GM23338 (cell line): Measurements from ENCODE around the gene HYAL2. TPM values are rescaled to one million over a fixed set of nuclear protein-coding genes. Genes with fewer than 3 reads are reported as not detected.

Source experiments
- ATAC-seq: fragments of 200-7000 bp; cut with Tn5 transposase; 3 replicates; pipeline ENCODE4 v1.9.1; 2020
- DNase-seq: peaks from one replicate; pipeline ENCODE4 v3.0.0-alpha.2; 2015; ENCODE audit warnings: low spot score
- H2AFZ ChIP-seq: fragments of 200-600 bp; sonication (generic); 2 replicates; pipeline ENCODE4 v1.8.0; 2016; ENCODE audit warnings: antibody characterized with exemption, mild to moderate bottlenecking, moderate library complexity
- H3F3A ChIP-seq: fragments of 200-600 bp; sonication (generic); replicated peaks from 2 replicates; pipeline ENCODE4 v1.8.0; 2017; ENCODE audit warnings: antibody characterized with exemption, mixed run types, low read depth
- H3K27ac ChIP-seq: fragments of 200-600 bp; sonication (generic); 2 replicates; pipeline ENCODE4 v1.6.1; 2016; ENCODE audit warnings: low read depth
- H3K27me3 ChIP-seq: fragments of 200-600 bp; sonication (generic); 2 replicates; pipeline ENCODE4 v1.8.0; 2016; ENCODE audit warnings: mild to moderate bottlenecking, mixed run types, moderate library complexity; ENCODE audit not compliant: insufficient read depth
- H3K36me3 ChIP-seq: fragments of 200-600 bp; sonication (generic); 2 replicates; pipeline ENCODE4 v1.8.0; 2016; ENCODE audit warnings: mild to moderate bottlenecking; ENCODE audit not compliant: insufficient read depth
- H3K4me1 ChIP-seq: fragments of 200-600 bp; sonication (generic); 2 replicates; pipeline ENCODE4 v1.8.0; 2016; ENCODE audit warnings: mild to moderate bottlenecking, moderate library complexity; ENCODE audit not compliant: insufficient read depth
- H3K4me2 ChIP-seq: fragments of 200-600 bp; sonication (generic); 2 replicates; pipeline ENCODE4 v1.7.1; 2017; ENCODE audit warnings: mixed run types
- H3K4me3 ChIP-seq: fragments of 200-600 bp; sonication (generic); 2 replicates; pipeline ENCODE4 v1.6.1; 2016; ENCODE audit warnings: mixed run types
- H3K79me2 ChIP-seq: fragments of 200-600 bp; sonication (generic); replicated peaks from 2 replicates; pipeline ENCODE4 v1.8.0; 2017; ENCODE audit warnings: mild to moderate bottlenecking; ENCODE audit not compliant: insufficient read depth
- H3K9me2 ChIP-seq: fragments of 200-600 bp; sonication (generic); 2 replicates; pipeline ENCODE4 v1.8.0; 2017; ENCODE audit not compliant: insufficient read depth
- H4K20me1 ChIP-seq: fragments of 200-600 bp; sonication (generic); replicated peaks from 2 replicates; pipeline ENCODE4 v1.8.0; 2017; ENCODE audit warnings: mild to moderate bottlenecking; ENCODE audit not compliant: insufficient read depth
- H3K27ac Mint-ChIP-seq: 2 replicates; pipeline ENCODE4 v1.8.0; 2020; ENCODE audit warnings: inconsistent platforms, mild to moderate bottlenecking, moderate library complexity, mixed read lengths
- H3K27me3 Mint-ChIP-seq: 3 replicates; pipeline ENCODE4 v1.8.0; 2022; ENCODE audit warnings: low read depth, mild to moderate bottlenecking, moderate library complexity, mixed read lengths, inconsistent platforms; ENCODE audit not compliant: insufficient read depth, poor library complexity
- H3K36me3 Mint-ChIP-seq: 3 replicates; pipeline ENCODE4 v1.8.0; 2021; ENCODE audit warnings: low read depth, mild to moderate bottlenecking, inconsistent platforms, moderate library complexity, mixed read lengths
- H3K4me1 Mint-ChIP-seq: 3 replicates; pipeline ENCODE4 v1.8.0; 2020; ENCODE audit warnings: mild to moderate bottlenecking, inconsistent platforms, mixed read lengths
- H3K4me3 Mint-ChIP-seq: 3 replicates; pipeline ENCODE4 v1.8.0; 2021; ENCODE audit warnings: moderate library complexity, mild to moderate bottlenecking, inconsistent platforms, mixed read lengths
- H3K9me3 Mint-ChIP-seq: 3 replicates; pipeline ENCODE4 v1.8.0; 2020; ENCODE audit warnings: moderate library complexity, mild to moderate bottlenecking, inconsistent platforms, mixed read lengths
- CREB1 ChIP-seq: fragments of 250-450 bp; sonication (Bioruptor Pico); IDR thresholded peaks from 2 replicates; pipeline ENCODE4 v1.5.0; 2020; ENCODE audit warnings: low read depth, mild to moderate bottlenecking, moderate library complexity
- EZH2 ChIP-seq: fragments of 200-600 bp; sonication (generic); IDR thresholded peaks from one replicate; pipeline ENCODE4 v1.8.0; 2017; ENCODE audit warnings: antibody characterized with exemption, mild to moderate bottlenecking, low read depth; ENCODE audit not compliant: unreplicated experiment
- NANOG ChIP-seq: IDR thresholded peaks from 2 replicates; pipeline ENCODE4 v1.6.1; 2016; ENCODE audit warnings: antibody characterized with exemption, borderline replicate concordance
- POLR2AphosphoS5 ChIP-seq: IDR thresholded peaks from 2 replicates; pipeline ENCODE4 v1.6.1; 2016; ENCODE audit warnings: antibody characterized with exemption, low read depth
- STAT1 ChIP-seq: IDR thresholded peaks from one replicate; pipeline ENCODE4 v1.6.1; 2016; ENCODE audit warnings: antibody characterized with exemption; ENCODE audit not compliant: unreplicated experiment
- ZNF114 ChIP-seq: fragments of 250-450 bp; sonication (Bioruptor Pico); IDR thresholded peaks from 2 replicates; pipeline ENCODE4 v1.5.0; 2020; ENCODE audit warnings: mild to moderate bottlenecking, moderate library complexity
- polyA plus RNA-seq: library from polyadenylated mRNA; unstranded; fragments of >200 nt; fragmentation: Nextera tagmentation; extraction: Ambion mirVana; gene quantifications from 2 replicates; pipeline ENCODE4 v1.2.1, GENCODE V29; 2016
- total RNA-seq: library from RNA; depleted of rRNA; stranded (reverse); fragments of >200 nt; shearing (Covaris generic); gene quantifications from 2 replicates; pipeline ENCODE4 v1.2.3, GENCODE V29; 2014
- TF ChIP-seq, protein P1 (sequence below), 2 experiments: fragments of 200-600 bp in 1 of 2; sonication (generic) in 1 of 2; conservative IDR thresholded peaks; 2 replicates each; pipeline versions ENCODE4 v1.5.1 to v1.6.1; 2016 to 2017; ENCODE audit warnings: antibody characterized with exemption in 2 of 2, low read depth in 2 of 2, mild to moderate bottlenecking in 2 of 2, moderate library complexity in 1 of 2
- TF ChIP-seq, protein P2 (sequence below): IDR thresholded peaks from one replicate; pipeline ENCODE4 v1.6.1; 2018; ENCODE audit warnings: antibody characterized with exemption; ENCODE audit not compliant: unreplicated experiment
- TF ChIP-seq, protein P3 (sequence below): fragments of 250-450 bp; sonication (Bioruptor Pico); IDR thresholded peaks from 2 replicates; pipeline ENCODE4 v1.5.0; 2020; ENCODE audit warnings: mild to moderate bottlenecking, moderate library complexity

Gene HYAL2
- total and polyA plus RNA-seq, 2 experiments from 2014 or later = 28.9 to 74.3 TPM

DNA sequence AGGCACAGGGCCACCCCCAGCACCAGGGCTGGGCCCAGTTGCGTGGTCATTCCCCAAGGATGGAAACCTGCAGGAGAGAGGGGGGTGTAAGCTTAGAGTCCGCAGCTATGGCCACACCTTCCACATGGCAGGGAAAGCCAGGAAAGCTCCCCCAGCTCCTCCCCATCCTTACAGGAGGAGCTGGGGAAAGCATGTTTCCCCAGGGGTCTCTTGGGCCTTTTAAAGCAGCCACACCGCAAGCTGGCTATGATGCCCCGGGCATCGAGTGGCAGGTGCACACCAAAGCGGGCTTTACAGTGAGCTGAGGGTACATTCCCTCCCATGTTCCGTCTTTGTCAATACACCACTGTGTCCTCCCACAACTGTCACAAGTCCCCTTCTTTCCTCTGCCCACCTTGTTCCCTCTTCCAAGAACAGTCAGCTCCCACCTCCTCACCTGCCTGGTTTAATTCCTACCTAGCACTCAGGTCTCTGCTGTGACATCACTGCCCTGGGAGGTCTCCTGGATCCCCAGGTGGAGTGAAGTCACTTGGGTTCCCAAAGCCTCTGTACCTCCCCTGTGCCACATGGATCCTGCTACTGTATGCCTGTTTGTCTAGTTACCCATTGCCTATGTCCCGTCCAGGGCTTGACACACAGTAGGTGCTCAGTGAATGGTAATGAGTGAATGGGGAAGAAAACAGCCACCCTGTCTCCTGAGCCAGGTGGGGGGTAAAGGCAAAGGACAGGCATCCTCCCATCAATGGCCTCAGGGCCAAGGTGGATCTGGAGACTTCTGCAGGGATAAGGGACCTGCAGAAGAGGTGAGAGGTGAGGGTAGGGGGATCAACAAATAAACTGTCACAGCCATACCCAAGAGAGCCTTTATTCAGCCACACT, 26.8 kb downstream of the HYAL2 start:
- H3K27ac ChIP-seq = no peak overlapping the region
- no peak overlapping the region for H3K4me3 Mint-ChIP-seq
- H3K9me2 ChIP-seq = no peaks in the 10 kb centered on the region
- H3K79me2 ChIP-seq = peaks cover 12% of the 10 kb centered on the region
- H3K27me3 ChIP-seq = no peaks in the 10 kb centered on the region
- H3K9me3 Mint-ChIP-seq = no peaks in the 10 kb centered on the region
- no peak overlapping the region for H3K27ac Mint-ChIP-seq
- no peak overlapping the region for H3K4me3 ChIP-seq
- no peaks in the 10 kb centered on the region for H3K36me3 ChIP-seq
- peaks cover 25% of the 10 kb centered on the region for H3K4me1 Mint-ChIP-seq
- H3K36me3 Mint-ChIP-seq = peaks cover 7% of the 10 kb centered on the region; the same call in 2 of the 3 replicates
- H3K4me2 ChIP-seq = no peak overlapping the region
- peaks cover 9% of the 10 kb centered on the region for H3F3A ChIP-seq
- ATAC-seq = no peak
- TF ChIP-seq STAT1 (no peak), POLR2AphosphoS5 (no peak), CREB1 (CRISPR knock-in tag) (no peak), EZH2 (no peak), NANOG (no peak), ZNF114 (CRISPR knock-in tag) (no peak)
- TF ChIP-seq, protein P1, sequence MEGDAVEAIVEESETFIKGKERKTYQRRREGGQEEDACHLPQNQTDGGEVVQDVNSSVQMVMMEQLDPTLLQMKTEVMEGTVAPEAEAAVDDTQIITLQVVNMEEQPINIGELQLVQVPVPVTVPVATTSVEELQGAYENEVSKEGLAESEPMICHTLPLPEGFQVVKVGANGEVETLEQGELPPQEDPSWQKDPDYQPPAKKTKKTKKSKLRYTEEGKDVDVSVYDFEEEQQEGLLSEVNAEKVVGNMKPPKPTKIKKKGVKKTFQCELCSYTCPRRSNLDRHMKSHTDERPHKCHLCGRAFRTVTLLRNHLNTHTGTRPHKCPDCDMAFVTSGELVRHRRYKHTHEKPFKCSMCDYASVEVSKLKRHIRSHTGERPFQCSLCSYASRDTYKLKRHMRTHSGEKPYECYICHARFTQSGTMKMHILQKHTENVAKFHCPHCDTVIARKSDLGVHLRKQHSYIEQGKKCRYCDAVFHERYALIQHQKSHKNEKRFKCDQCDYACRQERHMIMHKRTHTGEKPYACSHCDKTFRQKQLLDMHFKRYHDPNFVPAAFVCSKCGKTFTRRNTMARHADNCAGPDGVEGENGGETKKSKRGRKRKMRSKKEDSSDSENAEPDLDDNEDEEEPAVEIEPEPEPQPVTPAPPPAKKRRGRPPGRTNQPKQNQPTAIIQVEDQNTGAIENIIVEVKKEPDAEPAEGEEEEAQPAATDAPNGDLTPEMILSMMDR (conservative IDR thresholded peaks at IDR 0.05; ENCODE audit: low read depth in 2 of 2) = no peak
- TF ChIP-seq, protein P2, sequence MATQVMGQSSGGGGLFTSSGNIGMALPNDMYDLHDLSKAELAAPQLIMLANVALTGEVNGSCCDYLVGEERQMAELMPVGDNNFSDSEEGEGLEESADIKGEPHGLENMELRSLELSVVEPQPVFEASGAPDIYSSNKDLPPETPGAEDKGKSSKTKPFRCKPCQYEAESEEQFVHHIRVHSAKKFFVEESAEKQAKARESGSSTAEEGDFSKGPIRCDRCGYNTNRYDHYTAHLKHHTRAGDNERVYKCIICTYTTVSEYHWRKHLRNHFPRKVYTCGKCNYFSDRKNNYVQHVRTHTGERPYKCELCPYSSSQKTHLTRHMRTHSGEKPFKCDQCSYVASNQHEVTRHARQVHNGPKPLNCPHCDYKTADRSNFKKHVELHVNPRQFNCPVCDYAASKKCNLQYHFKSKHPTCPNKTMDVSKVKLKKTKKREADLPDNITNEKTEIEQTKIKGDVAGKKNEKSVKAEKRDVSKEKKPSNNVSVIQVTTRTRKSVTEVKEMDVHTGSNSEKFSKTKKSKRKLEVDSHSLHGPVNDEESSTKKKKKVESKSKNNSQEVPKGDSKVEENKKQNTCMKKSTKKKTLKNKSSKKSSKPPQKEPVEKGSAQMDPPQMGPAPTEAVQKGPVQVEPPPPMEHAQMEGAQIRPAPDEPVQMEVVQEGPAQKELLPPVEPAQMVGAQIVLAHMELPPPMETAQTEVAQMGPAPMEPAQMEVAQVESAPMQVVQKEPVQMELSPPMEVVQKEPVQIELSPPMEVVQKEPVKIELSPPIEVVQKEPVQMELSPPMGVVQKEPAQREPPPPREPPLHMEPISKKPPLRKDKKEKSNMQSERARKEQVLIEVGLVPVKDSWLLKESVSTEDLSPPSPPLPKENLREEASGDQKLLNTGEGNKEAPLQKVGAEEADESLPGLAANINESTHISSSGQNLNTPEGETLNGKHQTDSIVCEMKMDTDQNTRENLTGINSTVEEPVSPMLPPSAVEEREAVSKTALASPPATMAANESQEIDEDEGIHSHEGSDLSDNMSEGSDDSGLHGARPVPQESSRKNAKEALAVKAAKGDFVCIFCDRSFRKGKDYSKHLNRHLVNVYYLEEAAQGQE = no peak
- TF ChIP-seq, protein P3, sequence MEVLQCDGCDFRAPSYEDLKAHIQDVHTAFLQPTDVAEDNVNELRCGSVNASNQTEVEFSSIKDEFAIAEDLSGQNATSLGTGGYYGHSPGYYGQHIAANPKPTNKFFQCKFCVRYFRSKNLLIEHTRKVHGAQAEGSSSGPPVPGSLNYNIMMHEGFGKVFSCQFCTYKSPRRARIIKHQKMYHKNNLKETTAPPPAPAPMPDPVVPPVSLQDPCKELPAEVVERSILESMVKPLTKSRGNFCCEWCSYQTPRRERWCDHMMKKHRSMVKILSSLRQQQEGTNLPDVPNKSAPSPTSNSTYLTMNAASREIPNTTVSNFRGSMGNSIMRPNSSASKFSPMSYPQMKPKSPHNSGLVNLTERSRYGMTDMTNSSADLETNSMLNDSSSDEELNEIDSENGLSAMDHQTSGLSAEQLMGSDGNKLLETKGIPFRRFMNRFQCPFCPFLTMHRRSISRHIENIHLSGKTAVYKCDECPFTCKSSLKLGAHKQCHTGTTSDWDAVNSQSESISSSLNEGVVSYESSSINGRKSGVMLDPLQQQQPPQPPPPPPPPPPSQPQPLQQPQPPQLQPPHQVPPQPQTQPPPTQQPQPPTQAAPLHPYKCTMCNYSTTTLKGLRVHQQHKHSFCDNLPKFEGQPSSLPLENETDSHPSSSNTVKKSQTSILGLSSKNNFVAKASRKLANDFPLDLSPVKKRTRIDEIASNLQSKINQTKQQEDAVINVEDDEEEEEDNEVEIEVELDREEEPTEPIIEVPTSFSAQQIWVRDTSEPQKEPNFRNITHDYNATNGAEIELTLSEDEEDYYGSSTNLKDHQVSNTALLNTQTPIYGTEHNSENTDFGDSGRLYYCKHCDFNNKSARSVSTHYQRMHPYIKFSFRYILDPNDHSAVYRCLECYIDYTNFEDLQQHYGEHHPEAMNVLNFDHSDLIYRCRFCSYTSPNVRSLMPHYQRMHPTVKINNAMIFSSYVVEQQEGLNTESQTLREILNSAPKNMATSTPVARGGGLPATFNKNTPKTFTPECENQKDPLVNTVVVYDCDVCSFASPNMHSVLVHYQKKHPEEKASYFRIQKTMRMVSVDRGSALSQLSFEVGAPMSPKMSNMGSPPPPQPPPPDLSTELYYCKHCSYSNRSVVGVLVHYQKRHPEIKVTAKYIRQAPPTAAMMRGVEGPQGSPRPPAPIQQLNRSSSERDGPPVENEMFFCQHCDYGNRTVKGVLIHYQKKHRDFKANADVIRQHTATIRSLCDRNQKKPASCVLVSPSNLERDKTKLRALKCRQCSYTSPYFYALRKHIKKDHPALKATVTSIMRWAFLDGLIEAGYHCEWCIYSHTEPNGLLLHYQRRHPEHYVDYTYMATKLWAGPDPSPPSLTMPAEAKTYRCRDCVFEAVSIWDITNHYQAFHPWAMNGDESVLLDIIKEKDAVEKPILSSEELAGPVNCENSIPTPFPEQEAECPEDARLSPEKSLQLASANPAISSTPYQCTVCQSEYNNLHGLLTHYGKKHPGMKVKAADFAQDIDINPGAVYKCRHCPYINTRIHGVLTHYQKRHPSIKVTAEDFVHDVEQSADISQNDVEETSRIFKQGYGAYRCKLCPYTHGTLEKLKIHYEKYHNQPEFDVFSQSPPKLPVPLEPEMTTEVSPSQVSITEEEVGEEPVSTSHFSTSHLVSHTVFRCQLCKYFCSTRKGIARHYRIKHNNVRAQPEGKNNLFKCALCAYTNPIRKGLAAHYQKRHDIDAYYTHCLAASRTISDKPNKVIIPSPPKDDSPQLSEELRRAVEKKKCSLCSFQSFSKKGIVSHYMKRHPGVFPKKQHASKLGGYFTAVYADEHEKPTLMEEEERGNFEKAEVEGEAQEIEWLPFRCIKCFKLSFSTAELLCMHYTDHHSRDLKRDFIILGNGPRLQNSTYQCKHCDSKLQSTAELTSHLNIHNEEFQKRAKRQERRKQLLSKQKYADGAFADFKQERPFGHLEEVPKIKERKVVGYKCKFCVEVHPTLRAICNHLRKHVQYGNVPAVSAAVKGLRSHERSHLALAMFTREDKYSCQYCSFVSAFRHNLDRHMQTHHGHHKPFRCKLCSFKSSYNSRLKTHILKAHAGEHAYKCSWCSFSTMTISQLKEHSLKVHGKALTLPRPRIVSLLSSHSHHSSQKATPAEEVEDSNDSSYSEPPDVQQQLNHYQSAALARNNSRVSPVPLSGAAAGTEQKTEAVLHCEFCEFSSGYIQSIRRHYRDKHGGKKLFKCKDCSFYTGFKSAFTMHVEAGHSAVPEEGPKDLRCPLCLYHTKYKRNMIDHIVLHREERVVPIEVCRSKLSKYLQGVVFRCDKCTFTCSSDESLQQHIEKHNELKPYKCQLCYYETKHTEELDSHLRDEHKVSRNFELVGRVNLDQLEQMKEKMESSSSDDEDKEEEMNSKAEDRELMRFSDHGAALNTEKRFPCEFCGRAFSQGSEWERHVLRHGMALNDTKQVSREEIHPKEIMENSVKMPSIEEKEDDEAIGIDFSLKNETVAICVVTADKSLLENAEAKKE (CRISPR knock-in tag) = no peak
- peaks cover 20% of the 10 kb centered on the region for H3K4me1 ChIP-seq
- DNase-seq = no peak
- H4K20me1 ChIP-seq = no peaks in the 10 kb centered on the region
- peaks cover 25% of the 10 kb centered on the region for H3K27me3 Mint-ChIP-seq
- no peak overlapping the region for H2AFZ ChIP-seq
